ENCODE results near the gene IRF3.
A peak's percentile ranks its signal among the peaks of the same experiment; 100 is the strongest.

Gene IRF3

GRCh38 chr19:49692147-49692506, 26.5 kb upstream of the IRF3 start:
- no peaks in the 10 kb centered on the region for H3K9me3 ChIP-seq (ENCODE audit: insufficient read depth, low read length)

GRCh38 chr19:49691243-49692146, 25.8 kb upstream of the IRF3 start:
- Histone ChIP-seq H3K9me2 (replicated peaks; ENCODE audit: insufficient read depth, low read length) (no peaks in the 10 kb centered on the region), H3K9me3 (ENCODE audit: insufficient read depth, low read length) (no peaks in the 10 kb centered on the region), H2AFZ (ENCODE audit: low read depth, low read length, severe bottlenecking) (no peak overlapping the region), H3K4me3 (ENCODE audit: insufficient read depth, low read length, poor library complexity, severe bottlenecking) (no peak overlapping the region), H3F3A (ENCODE audit: insufficient read depth) (peaks cover 17% of the 10 kb centered on the region; the same call in 1 of the 2 replicates), H3K4me2 (ENCODE audit: low read depth, low read length, poor library complexity, severe bottlenecking) (peak overlapping the region; percentile 10), H3K36me3 (ENCODE audit: low read length) (no peaks in the 10 kb centered on the region), H4K20me1 (ENCODE audit: low read depth, low read length) (no peaks in the 10 kb centered on the region; the same call in 1 of the 2 replicates), H3K79me2 (ENCODE audit: insufficient read depth, low read length) (no peaks in the 10 kb centered on the region), H3K27me3 (ENCODE audit: low read length) (no peaks in the 10 kb centered on the region), H3K9ac (ENCODE audit: low read length) (no peak overlapping the region), H3K27ac (ENCODE audit: low read depth, low read length) (no peak overlapping the region)
- TF ChIP-seq EZH2phosphoT487 (conservative IDR thresholded peaks at IDR 0.05; ENCODE audit: low read length): no peak
- TF ChIP-seq CTCF (IDR thresholded peaks at IDR 0.05; ENCODE audit: insufficient read depth, low read length, poor library complexity, severe bottlenecking): no peak

More at GRCh38 chr19:49692147-49692506, 26.5 kb upstream of the IRF3 start:
- H4K20me1 ChIP-seq (ENCODE audit: low read depth, low read length): no peaks in the 10 kb centered on the region; the same call in 1 of the 2 replicates
- no peak overlapping the region for H3K4me3 ChIP-seq (ENCODE audit: insufficient read depth, low read length, poor library complexity, severe bottlenecking)
- no peaks in the 10 kb centered on the region for H3K27me3 ChIP-seq (ENCODE audit: low read length)
- no peaks in the 10 kb centered on the region for H3K36me3 ChIP-seq (ENCODE audit: low read length)
- peaks cover 17% of the 10 kb centered on the region; the same call in 1 of the 2 replicates for H3F3A ChIP-seq (ENCODE audit: insufficient read depth)
- no peaks in the 10 kb centered on the region for H3K79me2 ChIP-seq (ENCODE audit: insufficient read depth, low read length)
- no peak overlapping the region for H3K4me2 ChIP-seq (ENCODE audit: low read depth, low read length, poor library complexity, severe bottlenecking)
- no peak overlapping the region for H3K9ac ChIP-seq (ENCODE audit: low read length)
- TF ChIP-seq EZH2phosphoT487 (conservative IDR thresholded peaks at IDR 0.05; ENCODE audit: low read length): no peak
- TF ChIP-seq CTCF (IDR thresholded peaks at IDR 0.05; ENCODE audit: insufficient read depth, low read length, poor library complexity, severe bottlenecking): no peak
- H3K9me2 ChIP-seq (replicated peaks; ENCODE audit: insufficient read depth, low read length): no peaks in the 10 kb centered on the region
- H2AFZ ChIP-seq (ENCODE audit: low read depth, low read length, severe bottlenecking): no peak overlapping the region
- no peak overlapping the region for H3K27ac ChIP-seq (ENCODE audit: low read depth, low read length)

GRCh38 chr19:49690656-49691242, 25.1 kb upstream of the IRF3 start, which contains the start of gene CPT1C:
CPT1C (plus strand) TSS chr19:49691116; CDS start chr19:49692253, 1,137 bp downstream.
- no peaks in the 10 kb centered on the region for H3K27me3 ChIP-seq (ENCODE audit: low read length)
- no peak within 1 kb of the TSS for H3K27ac ChIP-seq (ENCODE audit: low read depth, low read length)
- no peak within 1 kb of the TSS for H3K9ac ChIP-seq (ENCODE audit: low read length)
- no peaks in the 10 kb centered on the region for H3K79me2 ChIP-seq (ENCODE audit: insufficient read depth, low read length)
- H3K4me3 ChIP-seq (ENCODE audit: insufficient read depth, low read length, poor library complexity, severe bottlenecking): no peak within 1 kb of the TSS
- H4K20me1 ChIP-seq (ENCODE audit: low read depth, low read length): no peaks in the 10 kb centered on the region; the same call in 1 of the 2 replicates
- no peaks in the 10 kb centered on the region for H3K36me3 ChIP-seq (ENCODE audit: low read length)
- H3K9me3 ChIP-seq (ENCODE audit: insufficient read depth, low read length): no peaks in the 10 kb centered on the region
- H2AFZ ChIP-seq (ENCODE audit: low read depth, low read length, severe bottlenecking): no peak within 1 kb of the TSS
- H3F3A ChIP-seq (ENCODE audit: insufficient read depth): peaks cover 17% of the 10 kb centered on the region; the same call in 1 of the 2 replicates
- H3K9me2 ChIP-seq (replicated peaks; ENCODE audit: insufficient read depth, low read length): no peaks in the 10 kb centered on the region
- TF ChIP-seq EZH2phosphoT487 (conservative IDR thresholded peaks at IDR 0.05; ENCODE audit: low read length): no peak
- TF ChIP-seq CTCF (IDR thresholded peaks at IDR 0.05; ENCODE audit: insufficient read depth, low read length, poor library complexity, severe bottlenecking): no peak
- peak within 1 kb of the TSS; percentile 10 for H3K4me2 ChIP-seq (ENCODE audit: low read depth, low read length, poor library complexity, severe bottlenecking)
